PFSK-1 (cell line): ENCODE measurements around the gene RBPJL.

Source experiments
- POLR2AphosphoS5 ChIP-seq: IDR thresholded peaks from 2 replicates; pipeline ENCODE4 v1.6.1; 2012; ENCODE audit warnings: low read depth, mild to moderate bottlenecking, control low read depth, low read length, moderate library complexity
- SIN3A ChIP-seq: IDR thresholded peaks from 2 replicates; pipeline ENCODE4 v1.6.1; 2012; ENCODE audit warnings: mild to moderate bottlenecking, low read length, moderate library complexity, borderline replicate concordance; ENCODE audit not compliant: insufficient read depth

DNA sequence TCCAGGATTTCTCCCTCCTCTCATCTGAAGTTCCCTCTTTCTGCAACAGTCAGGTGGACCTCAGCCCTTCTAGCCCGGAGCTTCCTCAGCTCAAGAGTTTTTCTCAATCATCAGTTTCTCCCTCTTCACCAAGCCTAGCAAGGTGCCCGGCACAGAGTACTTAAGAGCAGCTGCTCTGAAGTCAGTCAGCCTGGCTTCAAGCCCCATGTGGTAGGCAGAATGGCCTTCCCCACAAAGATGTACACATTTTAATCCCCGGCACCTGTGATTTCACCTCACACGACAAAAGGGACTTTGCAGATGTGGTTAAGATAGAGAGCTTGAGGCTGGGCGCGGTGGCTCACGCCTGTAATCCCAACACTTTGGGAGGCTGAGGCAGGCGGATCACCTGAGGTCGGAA is 15.1 kb upstream of the RBPJL start:
- TF ChIP-seq SIN3A (no peak), POLR2AphosphoS5 (no peak)
